BE2C (cell line): Measurements from ENCODE around the gene PALMD.

Experiments
- DNase-seq: peaks from one replicate; pipeline ENCODE4 v3.0.0-alpha.2; 2020
- H3K27me3 ChIP-seq: fragments of 250-450 bp; sonication (Bioruptor Pico); 2 replicates; pipeline ENCODE4 v1.5.1; 2020; ENCODE audit warnings: mild to moderate bottlenecking
- H3K36me3 ChIP-seq: fragments of 250-450 bp; sonication (Bioruptor Pico); 2 replicates; pipeline ENCODE4 v1.5.1; 2020; ENCODE audit warnings: mild to moderate bottlenecking
- H3K4me1 ChIP-seq: fragments of 250-450 bp; sonication (Bioruptor Pico); 2 replicates; pipeline ENCODE4 v1.5.1; 2020
- H3K4me3 ChIP-seq: 2 replicates; pipeline ENCODE4 v1.5.1; 2011; ENCODE audit warnings: low read depth, low read length
- H3K9me3 ChIP-seq: fragments of 250-450 bp; sonication (Bioruptor Pico); 2 replicates; pipeline ENCODE4 v1.5.1; 2020
- CTCF ChIP-seq: IDR thresholded peaks from 2 replicates; pipeline ENCODE4 v1.5.1; 2012; ENCODE audit warnings: mild to moderate bottlenecking, low read depth, low read length

Gene PALMD

GRCh38 chr1:99650773-99651437 is 5.0 kb downstream of the PALMD start:
- Histone ChIP-seq H3K4me1 (peaks cover 6% of the 10 kb centered on the region; the same call in 1 of the 2 replicates), H3K9me3 (no peaks in the 10 kb centered on the region), H3K36me3 (no peaks in the 10 kb centered on the region), H3K4me3 (no peak overlapping the region), H3K27me3 (no peaks in the 10 kb centered on the region)
- DNase-seq, result no peak
- no peak for TF ChIP-seq CTCF

DNA sequence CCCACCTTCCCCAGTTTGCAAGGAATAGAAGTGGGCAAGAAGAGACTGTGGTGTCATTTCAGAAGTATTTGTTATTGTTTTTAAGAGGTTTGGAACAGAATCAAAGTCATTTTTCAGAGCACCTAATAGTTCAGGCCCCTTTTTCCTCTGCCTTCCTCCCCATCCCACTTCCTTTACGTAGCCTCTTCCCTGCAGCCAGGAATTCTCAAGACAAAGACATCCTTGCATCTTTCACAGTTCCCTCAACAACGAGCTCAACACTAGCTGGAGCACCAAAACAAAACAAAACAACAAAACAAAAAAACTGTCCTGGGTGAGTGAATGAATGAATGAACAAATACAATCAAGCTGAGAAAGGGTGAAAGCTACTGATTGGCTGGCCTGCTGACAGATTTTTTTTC is 7.0 kb downstream of the PALMD start:
- no peaks in the 10 kb centered on the region for H3K27me3 ChIP-seq
- DNase-seq, result no peak
- no peaks in the 10 kb centered on the region for H3K9me3 ChIP-seq
- TF ChIP-seq CTCF, result no peak
- no peak overlapping the region for H3K4me3 ChIP-seq
- peaks cover under 1% of the 10 kb centered on the region; the same call in 1 of the 2 replicates for H3K4me1 ChIP-seq
- no peaks in the 10 kb centered on the region for H3K36me3 ChIP-seq

- DNase-seq, result no peak
- Histone ChIP-seq H3K4me3 (no peak overlapping the region), H3K9me3 (no peaks in the 10 kb centered on the region), H3K27me3 (no peaks in the 10 kb centered on the region), H3K36me3 (no peaks in the 10 kb centered on the region), H3K4me1 (no peaks in the 10 kb centered on the region)
- TF ChIP-seq CTCF, result no peak
Observed at GRCh38 chr1:99655376-99655775, 9.5 kb downstream of the PALMD start.

- Histone ChIP-seq H3K9me3 (no peaks in the 10 kb centered on the region), H3K36me3 (no peaks in the 10 kb centered on the region), H3K27me3 (no peaks in the 10 kb centered on the region), H3K4me3 (no peak overlapping the region), H3K4me1 (no peaks in the 10 kb centered on the region)
- no peak for DNase-seq
- TF ChIP-seq CTCF, result no peak
Observed at GRCh38 chr1:99656701-99657100, 10.8 kb downstream of the PALMD start.

DNA sequence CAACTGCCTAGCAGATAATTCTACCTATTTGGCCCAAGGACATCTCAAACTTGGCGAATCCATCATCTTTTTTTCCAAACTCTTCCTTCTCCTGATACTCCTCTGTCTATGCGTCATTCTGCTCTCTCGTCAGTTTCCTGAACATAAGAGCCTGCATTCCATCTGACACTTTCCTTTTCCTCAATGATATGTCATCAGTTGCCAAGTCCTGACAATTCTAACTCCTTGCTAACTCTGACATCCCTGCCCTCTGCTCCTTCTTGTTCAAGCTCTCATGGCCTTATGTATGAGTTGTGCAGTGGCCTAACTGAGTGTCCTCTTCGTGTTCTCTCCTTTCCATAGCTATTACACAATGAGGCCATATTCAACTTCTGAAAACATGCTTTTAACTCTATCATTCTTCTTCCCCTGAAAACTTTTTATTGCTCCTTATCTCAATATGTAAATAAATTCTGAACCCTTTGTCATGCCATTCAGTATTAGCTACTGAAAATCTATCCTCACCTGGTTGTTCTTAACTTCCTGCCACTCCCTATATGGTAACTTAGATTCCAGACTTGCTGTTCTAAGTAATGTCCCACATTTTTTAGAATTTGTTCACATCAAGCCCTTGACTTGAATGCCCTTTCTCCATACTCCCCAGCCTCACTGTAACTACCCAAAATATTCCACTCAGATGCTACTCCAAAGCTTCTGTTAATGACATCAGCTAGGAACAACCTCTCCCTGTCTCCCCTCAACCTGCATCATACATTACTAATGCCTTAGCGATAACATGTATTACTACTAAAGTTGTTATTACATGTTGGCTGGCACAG is 11.5 kb downstream of the PALMD start:
- H3K4me3 ChIP-seq, result no peak overlapping the region
- H3K9me3 ChIP-seq, result no peaks in the 10 kb centered on the region
- no peaks in the 10 kb centered on the region for H3K27me3 ChIP-seq
- DNase-seq, result no peak
- H3K4me1 ChIP-seq, result no peaks in the 10 kb centered on the region; the same call in 1 of the 2 replicates
- no peak for TF ChIP-seq CTCF
- H3K36me3 ChIP-seq, result no peaks in the 10 kb centered on the region

GRCh38 chr1:99658031-99658290 is 12.0 kb downstream of the PALMD start:
- H3K4me3 ChIP-seq, result no peak overlapping the region
- no peak for DNase-seq
- H3K9me3 ChIP-seq, result no peaks in the 10 kb centered on the region
- no peaks in the 10 kb centered on the region for H3K36me3 ChIP-seq
- H3K4me1 ChIP-seq, result peaks cover 3% of the 10 kb centered on the region; the same call in 1 of the 2 replicates
- TF ChIP-seq CTCF, result no peak
- no peaks in the 10 kb centered on the region for H3K27me3 ChIP-seq
